K562 (cell line): ENCODE measurements around the gene UBE2N. TPM values are rescaled to one million over a fixed set of nuclear protein-coding genes. Genes with fewer than 3 reads are reported as not detected.
A peak's percentile ranks its signal among the peaks of the same experiment; 100 is the strongest.

ENCODE experiments used
- ATAC-seq: fragments of 200-7000 bp; cut with Tn5 transposase; 3 replicates; pipeline ENCODE4 v1.9.1; 2020; ENCODE audit warnings: moderate library complexity
- BruUV-seq: library from RNA; stranded (reverse); fragments of 400-500 nt; replicated peaks from 2 replicates; lab custom pipeline; 2021; lab: Mats Ljungman, UMichigan
- CTCF ChIA-PET: fragments of 300-600 bp; formaldehyde crosslinking; extraction: SDS; loops from one replicate; lab custom pipeline; 2021; ENCODE audit warnings: low intra/inter-chr PET ratio; lab: Yijun Ruan, JAX
- POLR2A ChIA-PET: fragments of 300-600, 350-650 bp; sonication (Branson Sonifier 250); formaldehyde crosslinking; extraction: SDS; loops from one replicate; lab custom pipeline; 2021; ENCODE audit warnings: antibody characterized with exemption, inconsistent platforms; lab: Yijun Ruan, JAX
- DNase-seq, 4 experiments: peaks; one replicate each; pipeline versions ENCODE4 v3.0.0 to v3.0.0-alpha.2; 2011 to 2018; ENCODE audit warnings: low spot score in 3 of 4, mixed read lengths in 3 of 4; ENCODE audit errors: extremely low read depth in 1 of 4
- FAIRE-seq: peaks from 2 replicates; lab custom pipeline; 2011; peaks lifted over from hg19 to GRCh38; lab: Jason Lieb, UNC
- H2AFZ ChIP-seq: 2 replicates; pipeline ENCODE4 v1.6.0; 2011; ENCODE audit warnings: low read depth, low read length, control low read depth, inconsistent platforms
- H3K27ac ChIP-seq: fragments of 200-600 bp; 3 replicates; pipeline ENCODE4 v1.8.0; 2011; ENCODE audit warnings: low read depth, mild to moderate bottlenecking, control low read depth, inconsistent platforms, low read length, moderate library complexity, mixed read lengths; ENCODE audit errors: extremely low read depth
- H3K27me3 ChIP-seq, 2 experiments: fragments of 300-600 bp in 1 of 2; 2 replicates in 1 of 2; 3 replicates in 1 of 2; pipeline versions ENCODE4 v1.6.0 to v1.8.0; 2011; ENCODE audit warnings: inconsistent platforms in 2 of 2, low read length in 2 of 2, mild to moderate bottlenecking in 1 of 2, mixed read lengths in 1 of 2, moderate library complexity in 1 of 2; ENCODE audit not compliant: control insufficient read depth in 2 of 2, insufficient read depth in 2 of 2
- H3K36me3 ChIP-seq: fragments of 300-600 bp; 3 replicates; pipeline ENCODE4 v1.8.0; 2011; ENCODE audit warnings: mild to moderate bottlenecking, low read length, inconsistent platforms; ENCODE audit not compliant: control insufficient read depth, insufficient read depth
- H3K4me1 ChIP-seq, 2 experiments: fragments of 200-600 bp in 1 of 2; replicated peaks in 1 of 2; 2 replicates in 1 of 2; 3 replicates in 1 of 2; pipeline versions ENCODE4 v1.5.1 to v1.8.0; 2011; ENCODE audit warnings: inconsistent platforms in 2 of 2, low read length in 2 of 2, mild to moderate bottlenecking in 1 of 2, mixed read lengths in 1 of 2, moderate library complexity in 1 of 2; ENCODE audit not compliant: control insufficient read depth in 2 of 2, insufficient read depth in 2 of 2
- H3K4me2 ChIP-seq: 2 replicates; pipeline ENCODE4 v1.6.1; 2011; ENCODE audit warnings: low read length, control low read depth, inconsistent platforms, mixed read lengths; ENCODE audit not compliant: insufficient read depth
- H3K4me3 ChIP-seq: fragments of 200-600 bp; sonication (generic), shearing (Covaris generic); 2 replicates; pipeline ENCODE4 v1.5.1; 2016; ENCODE audit warnings: control low read depth, inconsistent platforms
- H3K79me2 ChIP-seq: fragments of 200-600 bp; 3 replicates; pipeline ENCODE4 v1.8.0; 2011; ENCODE audit warnings: low read length, inconsistent platforms; ENCODE audit not compliant: control insufficient read depth, insufficient read depth
- H3K9ac ChIP-seq, 2 experiments: 2 replicates each; pipeline versions ENCODE4 v1.6.0 to v1.6.1; 2011; ENCODE audit warnings: low read depth in 2 of 2, low read length in 2 of 2, control low read depth in 1 of 2, inconsistent platforms in 1 of 2, mild to moderate bottlenecking in 1 of 2, mixed read lengths in 1 of 2; ENCODE audit not compliant: insufficient read depth in 1 of 2
- H3K9me1 ChIP-seq: one replicate; pipeline ENCODE4 v1.6.0; 2011; ENCODE audit warnings: inconsistent platforms, mild to moderate bottlenecking, low read length, moderate library complexity; ENCODE audit not compliant: control insufficient read depth, insufficient read depth
- H3K9me3 ChIP-seq: replicated peaks from 2 replicates; pipeline ENCODE4 v1.5.1; 2011; ENCODE audit warnings: low read depth, low read length, inconsistent platforms; ENCODE audit not compliant: control insufficient read depth, insufficient read depth
- H4K20me1 ChIP-seq: replicated peaks from 2 replicates; pipeline ENCODE4 v1.6.1; 2011; ENCODE audit warnings: low read length, inconsistent platforms, mixed read lengths; ENCODE audit not compliant: control insufficient read depth, insufficient read depth
- CHD1 ChIP-seq: fragments of 200-600 bp; sonication (generic); IDR thresholded peaks from one replicate; pipeline ENCODE4 v1.6.1; 2012; ENCODE audit warnings: mild to moderate bottlenecking, moderate library complexity, low read length, inconsistent platforms
- STAT6 ChIP-seq: sonication (generic); formaldehyde crosslinking; IDR thresholded peaks from 2 replicates; pipeline ENCODE4 v1.8.1; 2023; ENCODE audit warnings: mild to moderate bottlenecking, missing genetic modification reagents
- WGBS: fragments of 100-300 bp; shearing (Covaris generic); methylation state at CpG from one replicate; pipeline ENCODE4 v1.1.6; 2016; ENCODE audit warnings: low coverage, mixed read lengths; ENCODE audit not compliant: insufficient coverage; ENCODE audit errors: missing lambda C conversion rate; 5-methylcytosine and 5-hydroxymethylcytosine counted together
- in situ Hi-C: fragments of 300-500 bp; cut with MboI; formaldehyde crosslinking; loops from 4 replicates; pipeline ENCODE4 v1.15.0; 2018; ENCODE audit warnings: inconsistent platforms, mixed read lengths
- intact Hi-C: fragments of 100-400 bp; cut with micrococcal nuclease; formaldehyde crosslinking; loops from 2 replicates; pipeline ENCODE4 v1.14.2; 2022
- polyA plus RNA-seq, 8 experiments: library from polyadenylated mRNA; depleted of rRNA in 4 of 8; stranded (reverse) in 5 of 8; unstranded in 3 of 8; fragments of >200 nt; fragmentation: Nextera tagmentation in 2 of 8; fragmentation: Illumina TruSeq in 1 of 8; extraction: Ambion mirVana in 2 of 8; extraction: Trizol in 1 of 8; gene quantifications; 2 replicates each; pipeline versions ENCODE4 v1.2.1 to v1.2.3, GENCODE V29; 2011 to 2014; ENCODE audit warnings: inconsistent platforms in 1 of 8, missing spikeins in 1 of 8
- total RNA-seq, 7 experiments: library from RNA; depleted of rRNA in 6 of 7; stranded (reverse); fragments of >200 nt in 6 of 7; fragmentation: Illumina TruSeq in 2 of 7; extraction: Trizol in 2 of 7; gene quantifications; 2 replicates each; pipeline versions ENCODE4 v1.2.1 to v1.2.3, GENCODE V29; 2011 to 2021; ENCODE audit warnings: low replicate concordance in 1 of 7

Gene UBE2N
- total and polyA plus RNA-seq, 9 of the 15 experiments (the other 6 are each of a cell fraction or from before 2014, with no cell fraction given) = 189 to 826 (median 260) TPM

- H4K20me1 ChIP-seq = peaks cover 26% of the 10 kb centered on the region
- in situ Hi-C loops (no loop called here), intact Hi-C loops (loop anchor here (5.0 kb wide), 1 partner anchor 279 kb away; no protein-coding TSS in a partner anchor)
- H3K4me1 ChIP-seq = peaks cover 20 to 22% of the 10 kb centered on the region in 2 experiments; a peak in 4 of 5 replicates
- FAIRE-seq (no peak), DNase-seq (no peak), ATAC-seq (no peak)
- peaks cover 84% of the 10 kb centered on the region for H3K79me2 ChIP-seq
- H3K27ac ChIP-seq = peak overlapping the region; percentile 84
- H3K27me3 ChIP-seq = no peaks in the 10 kb centered on the region
- H3K9me3 ChIP-seq = no peaks in the 10 kb centered on the region
- 44% methylated on average over 6 of the region's 6 CpGs for WGBS
- H3K4me3 ChIP-seq = peak overlapping the region; percentile 97
- TF ChIP-seq STAT6 (CRISPR knock-in tag) (no peak), CHD1 (peak; percentile 51)
- H3K9ac ChIP-seq = peak overlapping the region; percentile 86 to 87
- no TSS peak for BruUV-seq
- ChIA-PET POLR2A (interaction anchor here (0.6 to 3.2 kb wide), 13 partner anchors 8 to 467 kb away, joined by 3 to 24 read pairs (median 4); partner anchors contain the start of gene EEA1), CTCF (no interaction called here)
- H3K4me2 ChIP-seq = peak overlapping the region; percentile 100
- peaks cover 14% of the 10 kb centered on the region for H3K36me3 ChIP-seq
- no peak overlapping the region for H2AFZ ChIP-seq
- H3K9me1 ChIP-seq = no peaks in the 10 kb centered on the region
Observed at GRCh38 chr12:93375906-93376305, 65.8 kb downstream of the UBE2N start.
